LNCAP (cell line): ENCODE results near the gene HDAC9.

Experiments
- CTCF ChIP-seq: fragments of 450-650 bp; IDR thresholded peaks from 2 replicates; pipeline ENCODE4 v1.5.1; 2017; ENCODE audit warnings: mild to moderate bottlenecking

The HDAC9 gene

GRCh38 chr7:18529239-18529638 is 33.7 kb downstream of the HDAC9 start:
- no peak for TF ChIP-seq CTCF

- no peak for TF ChIP-seq CTCF
These were observed 35.0 kb downstream of the HDAC9 start for GRCh38 chr7:18530224-18531179.

GRCh38 chr7:18531539-18531938 is 36.0 kb downstream of the HDAC9 start:
- TF ChIP-seq CTCF: no peak

- TF ChIP-seq CTCF: no peak
These were observed 37.3 kb downstream of the HDAC9 start for GRCh38 chr7:18532813-18533212.

GRCh38 chr7:18534481-18534880 is 38.9 kb downstream of the HDAC9 start:
- TF ChIP-seq CTCF: no peak

- no peak for TF ChIP-seq CTCF
These were observed 40.4 kb downstream of the HDAC9 start for GRCh38 chr7:18535810-18536415.

GRCh38 chr7:18536486-18536885 is 40.9 kb downstream of the HDAC9 start:
- TF ChIP-seq CTCF: no peak
